SKM-1 (cell line): ENCODE data around the gene CLDN24.
"Not testable (repeated sequence)": the region's sequence is repeated elsewhere in the genome, so short reads cannot be mapped to it uniquely, and the experiment has no call there.

Experiments used
- DNase-seq: peaks from one replicate; lab custom pipeline; 2025; ENCODE audit not compliant: unreplicated experiment; lab: John Stamatoyannopoulos, UW

CLDN24 gene

GRCh38 chr4:183347566-183347965 is 25.3 kb upstream of the CLDN24 start:
- no peak for DNase-seq

GRCh38 chr4:183347146-183347545 is 24.9 kb upstream of the CLDN24 start:
- DNase-seq = no peak

DNA sequence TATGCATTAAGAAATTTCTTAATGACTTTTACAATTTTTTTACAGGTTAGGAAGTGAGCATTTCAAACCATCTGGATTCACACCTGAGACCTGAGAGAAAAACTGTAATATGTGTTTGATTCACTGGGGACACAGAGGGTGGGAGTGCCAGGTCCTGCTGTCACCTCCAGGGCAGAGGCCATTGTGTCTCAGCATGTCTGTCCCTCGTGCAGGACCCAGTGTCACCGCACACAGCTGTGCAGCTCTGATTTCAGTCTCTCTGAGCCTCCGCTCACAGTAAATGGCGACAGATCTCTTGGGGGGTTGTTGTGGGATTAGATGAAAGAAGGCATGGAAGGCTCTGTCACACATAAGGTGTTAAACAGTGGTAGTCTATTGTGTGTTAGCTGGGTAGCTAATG is 23.0 kb upstream of the CLDN24 start:
- no peak for DNase-seq

GRCh38 chr4:183344523-183345255 is 22.5 kb upstream of the CLDN24 start:
- DNase-seq = no peak

DNA sequence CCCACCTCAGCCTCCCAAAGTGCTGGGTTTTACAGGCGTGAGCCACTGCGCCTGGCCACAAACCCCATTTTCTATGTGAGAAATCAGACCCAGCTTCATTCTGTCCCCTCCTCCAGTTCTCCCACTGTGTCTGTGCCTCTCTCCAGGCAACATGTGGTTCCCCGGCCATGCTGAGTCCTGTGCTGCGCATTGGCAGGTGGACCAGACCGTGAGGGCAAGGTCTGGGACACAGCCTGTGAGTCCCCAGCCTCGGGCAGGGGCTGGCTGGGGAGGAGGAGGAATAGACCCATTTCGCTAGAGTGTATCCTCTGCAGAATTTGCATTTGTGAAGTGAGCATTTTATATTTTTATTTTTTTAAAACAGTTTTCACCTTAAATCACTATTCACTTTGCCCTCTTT is 21.5 kb upstream of the CLDN24 start:
- DNase-seq = no peak

DNA sequence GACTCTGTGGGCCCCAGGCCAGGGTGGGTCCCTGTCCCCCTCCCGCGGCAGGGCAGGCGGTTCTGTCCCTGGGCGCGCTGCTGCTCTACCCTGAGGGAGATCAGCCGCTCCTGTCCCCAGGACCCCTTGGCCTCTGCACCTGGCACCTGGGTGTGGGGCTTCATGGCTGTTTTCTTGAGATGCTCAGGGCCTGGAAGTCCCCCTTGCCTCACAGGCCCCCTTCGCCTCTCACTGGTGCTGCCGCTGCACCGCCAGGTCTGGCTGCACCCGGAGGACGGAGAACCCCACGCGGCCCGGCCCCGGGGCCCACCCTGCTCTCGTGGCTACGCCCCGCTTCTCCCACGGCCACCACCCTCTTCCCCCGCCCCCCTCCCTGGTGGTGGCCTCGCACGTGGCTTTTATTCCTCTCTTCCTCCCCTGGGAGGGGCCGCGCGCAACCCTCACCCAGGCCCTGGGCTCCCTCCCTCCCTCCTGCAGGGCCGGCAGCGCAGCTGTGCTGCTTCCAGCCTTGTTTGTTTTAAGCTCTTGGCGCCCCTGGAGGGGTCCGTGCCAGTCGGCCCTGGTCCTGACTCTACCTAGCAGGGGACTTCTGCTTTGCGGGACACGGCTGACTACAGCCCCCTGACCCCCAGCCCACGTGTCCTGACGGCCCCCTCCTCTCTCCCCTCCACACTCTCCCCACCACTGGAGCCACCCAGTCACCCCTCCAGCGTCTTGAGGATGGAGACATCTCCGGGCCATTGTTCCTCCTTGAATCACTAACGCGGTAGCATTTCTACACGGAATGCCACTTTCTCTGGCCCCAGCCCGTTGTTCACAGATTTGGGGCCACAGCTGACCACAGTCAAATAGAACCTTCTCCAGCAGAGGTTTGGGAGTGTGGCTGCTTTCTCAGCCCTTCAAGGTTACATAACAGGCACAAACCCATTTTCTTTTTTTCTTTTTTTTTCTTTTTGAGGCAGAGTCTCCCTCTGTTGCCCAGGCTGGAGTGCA is 20.6 kb upstream of the CLDN24 start:
- no peak for DNase-seq

DNA sequence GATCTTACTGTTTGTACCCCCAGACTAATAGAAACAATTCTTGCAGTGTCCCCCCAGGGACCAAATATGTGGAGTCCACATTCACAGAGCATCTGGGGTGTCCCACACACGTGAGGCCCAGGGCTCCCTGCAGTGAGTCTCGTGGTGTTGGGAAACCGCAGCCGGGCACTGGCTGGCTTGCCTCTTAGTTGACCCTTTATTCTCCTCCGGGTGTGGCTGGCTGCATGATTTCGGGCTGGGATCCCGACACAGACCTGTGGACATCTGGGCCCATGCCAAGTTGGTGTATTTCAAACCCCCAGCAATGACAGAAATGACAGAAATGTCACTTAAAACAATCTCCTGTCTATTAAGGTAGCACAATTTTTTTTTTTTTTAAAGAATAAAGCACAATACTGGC is 15.6 kb upstream of the CLDN24 start:
- no peak for DNase-seq

GRCh38 chr4:183337349-183337748 is 15.1 kb upstream of the CLDN24 start:
- no peak for DNase-seq

- no peak for DNase-seq
Measured at GRCh38 chr4:183335369-183335940, 13.2 kb upstream of the CLDN24 start.

GRCh38 chr4:183333983-183334382 is 11.8 kb upstream of the CLDN24 start:
- DNase-seq = no peak

DNA sequence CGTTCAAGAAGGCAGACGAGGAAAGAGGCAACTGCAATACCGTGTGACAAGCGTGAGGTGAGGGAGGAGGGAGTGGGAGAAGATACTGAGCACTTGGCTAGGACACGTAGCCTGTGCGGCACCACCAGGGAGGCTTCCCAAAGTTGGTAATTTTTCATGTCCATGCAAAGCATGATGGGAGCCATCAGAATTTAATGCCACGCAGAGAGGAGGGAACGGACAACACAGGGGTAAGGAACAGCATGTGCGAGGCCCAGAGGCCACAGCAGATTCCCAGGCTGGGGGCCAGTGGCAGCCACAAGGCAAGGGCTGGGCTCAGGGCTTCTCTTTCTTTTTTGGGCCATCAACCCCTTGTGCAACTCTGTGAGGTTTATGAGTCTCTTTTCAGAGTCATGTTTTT is 11.0 kb upstream of the CLDN24 start:
- no peak for DNase-seq

DNA sequence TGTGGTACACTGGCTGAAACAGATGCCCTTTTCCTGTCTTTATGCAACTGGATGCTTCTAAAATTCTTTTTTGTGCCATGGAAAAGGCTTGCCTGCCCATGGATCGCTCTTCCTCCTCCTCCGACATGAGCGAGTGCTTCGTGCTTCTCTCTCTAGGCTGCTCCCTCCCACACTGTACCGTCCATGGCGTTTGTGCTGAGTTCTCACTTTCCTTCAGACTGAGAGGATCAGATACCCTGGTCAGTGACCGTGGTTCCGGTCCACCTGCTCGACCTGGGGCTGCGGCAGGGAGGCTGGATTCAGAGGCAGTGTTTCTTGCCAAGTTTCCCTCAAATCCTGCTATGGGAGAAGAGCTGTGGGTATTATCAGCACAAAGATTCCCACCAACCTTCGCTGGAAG is 10.2 kb upstream of the CLDN24 start:
- DNase-seq = no peak

GRCh38 chr4:183330841-183331240 is 8.6 kb upstream of the CLDN24 start:
- DNase-seq = no peak

GRCh38 chr4:183329954-183330742 is 7.9 kb upstream of the CLDN24 start:
- no peak for DNase-seq

DNA sequence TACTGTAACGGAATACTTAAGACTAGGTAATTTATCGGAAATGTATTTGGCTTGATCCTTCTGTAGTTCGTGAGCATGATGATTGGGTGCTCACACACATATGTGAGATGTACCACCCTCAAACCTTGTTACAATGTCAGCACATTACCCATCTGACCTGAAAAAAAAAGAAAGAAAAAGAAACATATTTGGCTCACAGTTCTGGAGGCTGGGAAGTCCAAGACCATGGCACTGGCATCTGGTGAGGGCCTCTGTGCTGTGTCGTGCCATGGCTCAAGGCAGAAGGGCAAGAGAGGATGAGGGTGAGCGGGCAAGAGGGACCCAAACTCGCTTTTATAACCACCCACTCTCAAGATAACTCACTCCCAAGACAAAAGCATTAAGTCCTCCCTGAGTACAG is 7.0 kb upstream of the CLDN24 start:
- no peak for DNase-seq

DNA sequence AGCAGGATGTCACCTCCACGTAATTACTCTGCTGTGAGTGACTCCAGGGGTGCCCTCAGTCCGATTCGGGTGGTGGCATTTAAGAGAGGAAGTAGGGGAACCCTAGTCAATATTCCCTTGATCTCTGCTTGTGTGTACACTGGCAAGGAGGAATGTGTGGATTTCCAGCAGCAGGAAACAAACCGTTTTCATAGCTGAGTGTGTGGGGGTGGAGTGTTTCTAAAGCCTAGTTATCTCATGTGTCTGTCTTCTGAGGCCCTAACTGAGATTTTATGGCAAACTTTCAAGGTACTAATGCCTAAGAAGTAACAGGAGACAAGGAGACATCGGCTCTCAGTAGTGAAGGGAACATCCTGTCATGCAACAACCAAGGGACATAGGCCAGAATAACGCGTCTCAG is 6.6 kb upstream of the CLDN24 start:
- DNase-seq = no peak

GRCh38 chr4:183327827-183328226 is 5.6 kb upstream of the CLDN24 start:
- DNase-seq = no peak

DNA sequence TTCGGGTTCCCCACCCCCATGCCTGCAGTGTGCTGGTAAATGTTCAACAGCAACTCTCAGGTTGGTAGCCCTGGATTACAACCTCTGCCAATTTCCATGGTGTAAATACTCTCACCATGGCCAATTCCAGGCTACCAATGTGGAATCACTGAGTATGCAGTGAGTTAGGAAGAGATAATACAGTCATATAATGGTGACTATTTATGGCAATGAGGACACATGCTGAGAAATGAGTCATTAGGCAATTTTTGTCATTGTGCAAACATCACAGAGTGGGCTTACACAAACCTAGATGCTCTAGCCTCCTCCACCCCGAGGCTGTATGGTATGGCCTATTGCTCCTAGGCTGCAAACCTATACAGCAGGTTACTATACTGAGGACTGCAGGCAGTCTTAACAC is 4.6 kb upstream of the CLDN24 start:
- no peak for DNase-seq

DNA sequence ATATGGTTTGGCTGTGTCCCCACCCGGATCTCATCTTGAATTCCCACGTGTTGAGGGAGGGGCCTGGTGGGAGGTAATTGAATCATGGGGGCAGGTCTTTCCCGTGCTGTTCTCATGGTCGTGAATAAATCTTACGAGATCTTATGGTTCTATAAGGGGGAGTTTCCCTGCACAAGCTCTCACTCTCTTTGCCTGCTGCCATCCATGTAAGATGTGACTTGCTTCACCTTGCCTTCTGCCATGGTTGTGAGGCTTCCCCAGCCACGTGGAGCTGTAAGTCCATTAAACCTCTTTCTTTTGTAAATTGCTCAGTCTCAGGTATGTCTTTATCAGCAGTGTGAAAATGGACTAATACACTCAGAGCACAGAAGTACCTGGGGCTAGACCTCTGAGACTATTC is 4.2 kb upstream of the CLDN24 start:
- DNase-seq = not testable (repeated sequence)

DNA sequence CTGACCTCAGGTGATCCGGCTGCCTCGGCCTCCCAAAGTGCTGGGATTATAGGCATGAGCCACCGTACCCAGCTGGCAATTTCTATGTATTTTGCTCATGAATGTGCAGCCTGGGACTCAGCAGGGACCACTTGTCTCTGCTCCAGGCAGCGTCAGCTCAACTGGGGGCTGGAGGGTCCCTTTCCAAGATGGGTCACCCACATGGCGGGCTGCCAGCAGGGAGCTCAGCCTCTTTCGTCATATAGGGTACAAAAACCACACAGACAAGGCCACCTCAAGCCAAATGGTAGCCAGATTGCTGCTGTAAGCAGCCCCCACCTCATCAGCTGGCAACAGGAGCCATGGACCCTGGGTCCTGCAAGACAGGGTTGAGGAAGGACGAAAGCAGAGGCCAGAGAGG is 2.4 kb upstream of the CLDN24 start:
- DNase-seq = no peak

GRCh38 chr4:183324056-183324455 is 1.8 kb upstream of the CLDN24 start:
- DNase-seq = not testable (repeated sequence)
